NCI-H69 (cell line): ENCODE measurements around the gene VOPP1.

ENCODE experiments used
- DNase-seq: peaks from one replicate; lab custom pipeline; 2025; lab: John Stamatoyannopoulos, UW

VOPP1 gene

DNA sequence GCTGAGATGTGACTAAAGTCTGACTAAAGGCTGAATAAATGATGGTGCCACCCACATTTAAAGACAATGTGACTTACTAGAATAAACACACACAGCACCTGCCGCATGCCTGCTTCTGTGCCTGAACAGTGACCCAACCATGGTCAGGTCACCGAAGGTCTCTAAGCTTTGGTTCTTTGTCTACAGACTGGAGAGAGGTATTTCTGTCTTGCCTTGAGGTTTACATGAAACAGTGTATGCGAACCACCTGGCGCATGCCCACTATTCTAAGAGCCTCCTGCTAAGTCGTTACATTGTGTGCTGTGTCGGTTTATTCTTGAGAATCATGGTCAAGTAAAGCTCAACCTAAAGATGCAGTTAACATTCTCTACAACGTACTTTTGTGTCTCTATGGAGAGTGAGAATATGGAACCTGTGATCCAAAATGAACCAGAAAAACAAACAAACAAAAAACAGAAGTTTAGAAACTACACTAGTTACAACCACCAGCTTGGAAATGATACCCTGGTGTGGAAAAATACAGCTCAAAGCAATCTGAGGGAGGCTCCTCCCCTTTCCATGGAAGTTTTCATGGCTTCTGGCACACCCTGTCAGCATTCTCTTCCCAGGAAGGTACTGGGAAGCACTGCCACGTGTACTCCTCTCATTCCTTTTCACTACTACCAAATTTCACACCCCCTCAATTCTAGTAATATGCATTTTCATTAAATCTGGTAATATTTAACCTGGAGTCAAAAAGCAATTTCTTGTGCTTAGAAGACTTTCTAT is 40.0 kb downstream of the VOPP1 start:
- peak; percentile 10 for DNase-seq

DNA sequence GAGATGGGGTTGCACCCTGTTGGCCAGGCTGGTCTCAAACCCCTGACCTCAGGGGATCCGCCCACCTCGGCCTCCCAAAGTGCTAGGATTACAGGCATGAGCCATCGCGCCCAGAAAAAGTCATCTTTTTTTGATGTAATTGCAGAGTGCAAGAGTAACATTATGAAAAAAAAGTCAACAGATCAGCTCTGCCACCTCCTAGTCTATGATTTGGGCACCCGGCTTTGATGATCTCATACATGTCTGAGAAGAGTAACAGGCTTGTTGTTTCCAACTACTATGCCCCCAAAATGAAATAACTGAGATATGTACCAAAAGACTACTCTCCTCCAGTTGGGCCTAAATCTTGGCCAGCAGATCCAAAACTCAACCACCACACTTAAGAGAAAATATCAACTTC is 40.8 kb downstream of the VOPP1 start:
- no peak for DNase-seq

DNA sequence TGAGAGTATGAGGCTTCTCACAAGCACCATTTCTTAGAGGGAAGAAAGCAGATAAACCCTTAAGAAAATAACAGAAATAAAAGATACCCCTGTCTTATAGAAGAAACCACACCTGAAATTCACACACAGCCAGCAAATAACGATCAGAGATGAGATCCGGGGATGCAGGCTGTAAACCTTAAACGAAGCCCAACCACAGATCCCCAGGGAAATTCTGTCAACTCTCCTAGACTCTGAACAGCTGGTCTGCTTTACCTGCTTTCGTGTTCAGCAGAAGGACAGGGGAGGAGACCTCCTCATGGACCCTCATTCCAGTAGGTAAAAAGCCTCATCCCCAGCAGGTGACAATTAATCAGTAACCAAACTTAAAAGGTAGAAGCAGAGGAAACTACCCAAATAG is 45.0 kb downstream of the VOPP1 start:
- peak; percentile 89 for DNase-seq

DNA sequence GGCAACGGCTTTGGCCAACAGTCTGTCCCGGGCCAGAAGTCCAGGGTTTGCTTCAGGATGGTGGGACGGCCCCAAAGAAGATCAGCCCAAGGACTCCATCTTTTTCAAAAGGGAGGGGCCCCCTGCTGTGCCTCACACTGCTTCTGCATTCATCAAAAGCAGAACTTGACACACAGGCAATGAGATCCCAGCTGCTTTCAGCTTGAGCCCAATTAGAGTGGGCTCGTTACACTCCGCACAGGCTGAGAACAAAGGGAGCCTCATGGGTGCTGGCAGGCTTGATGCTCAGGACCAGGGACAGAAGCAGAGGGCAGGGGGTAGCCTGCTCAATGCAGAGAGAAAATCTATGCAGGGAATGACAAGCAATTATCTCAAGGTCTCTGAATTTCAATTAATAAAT is 45.5 kb downstream of the VOPP1 start:
- DNase-seq: peak; percentile 93

DNA sequence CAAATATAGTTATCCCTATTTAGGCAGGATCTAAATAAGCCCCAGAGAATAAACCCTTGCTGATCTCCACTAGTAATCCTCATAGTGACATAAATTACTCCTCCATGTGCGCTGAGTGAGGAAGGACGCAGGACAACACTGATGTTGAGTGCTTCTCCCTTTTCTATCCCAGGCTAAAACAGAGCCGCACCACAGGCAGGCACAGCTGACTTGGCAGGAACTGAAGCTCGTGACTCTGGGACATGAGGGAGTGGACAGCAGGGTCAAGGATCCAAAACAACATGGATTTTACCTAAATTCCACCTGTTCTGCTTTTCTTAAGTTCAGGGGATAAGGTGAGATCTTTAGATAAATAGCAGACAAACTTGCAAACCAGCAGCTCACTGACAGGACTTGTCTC is 46.0 kb downstream of the VOPP1 start:
- peak; percentile 38 for DNase-seq

DNA sequence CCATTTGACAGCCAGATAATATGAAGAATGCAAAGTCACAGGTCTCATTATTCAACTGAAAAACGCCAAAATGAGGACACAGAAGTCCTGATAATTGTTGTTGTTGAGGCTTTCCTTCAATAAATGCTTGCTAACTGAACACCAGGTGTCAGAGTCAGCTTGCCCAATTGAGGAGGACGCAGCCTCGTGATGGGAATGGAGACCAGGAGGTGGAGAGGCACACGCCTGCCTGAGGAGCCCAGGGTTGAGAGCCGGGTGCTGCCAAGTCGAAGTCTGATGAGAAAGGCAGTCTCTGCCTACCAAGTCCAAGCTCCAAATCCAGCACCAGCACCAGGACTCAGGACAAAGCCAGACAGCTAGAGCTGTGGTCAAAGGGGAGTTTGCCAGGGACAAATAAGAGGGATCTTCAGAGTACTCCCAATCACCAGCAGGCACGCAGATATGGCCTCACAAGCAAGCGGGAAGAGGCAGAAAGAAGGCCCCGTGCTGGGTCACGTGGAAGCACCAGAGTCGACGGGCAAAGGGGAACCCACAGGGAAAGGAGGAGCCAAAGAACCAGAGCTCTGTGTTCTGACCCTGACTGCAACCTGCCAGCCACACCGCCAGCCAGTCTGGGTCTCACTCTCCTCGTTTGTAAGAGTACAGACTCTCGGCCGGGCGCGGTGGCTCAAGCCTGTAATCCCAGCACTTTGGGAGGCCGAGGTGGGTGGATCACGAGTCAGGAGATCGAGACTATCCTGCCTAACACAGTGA is 47.6 kb downstream of the VOPP1 start:
- DNase-seq: peak; percentile 7

DNA sequence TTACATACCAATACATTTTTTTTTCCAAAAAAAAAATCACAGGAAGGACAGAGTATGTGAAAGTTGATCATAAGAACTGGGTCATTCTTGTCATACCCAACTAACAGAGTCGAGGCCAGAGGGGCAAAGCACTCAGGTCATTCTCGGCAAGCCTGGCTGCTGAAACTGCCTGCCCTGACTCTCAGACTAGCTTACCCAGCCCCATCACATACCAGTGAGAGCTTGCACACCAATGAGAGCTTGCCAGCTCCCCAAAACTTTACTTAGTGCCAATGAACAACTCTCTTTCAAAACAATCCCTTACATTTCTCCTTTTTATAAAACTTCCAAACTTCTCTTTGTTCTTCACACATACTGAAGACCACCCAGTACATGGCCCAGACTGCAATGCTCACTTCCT is 48.9 kb downstream of the VOPP1 start:
- DNase-seq: no peak

DNA sequence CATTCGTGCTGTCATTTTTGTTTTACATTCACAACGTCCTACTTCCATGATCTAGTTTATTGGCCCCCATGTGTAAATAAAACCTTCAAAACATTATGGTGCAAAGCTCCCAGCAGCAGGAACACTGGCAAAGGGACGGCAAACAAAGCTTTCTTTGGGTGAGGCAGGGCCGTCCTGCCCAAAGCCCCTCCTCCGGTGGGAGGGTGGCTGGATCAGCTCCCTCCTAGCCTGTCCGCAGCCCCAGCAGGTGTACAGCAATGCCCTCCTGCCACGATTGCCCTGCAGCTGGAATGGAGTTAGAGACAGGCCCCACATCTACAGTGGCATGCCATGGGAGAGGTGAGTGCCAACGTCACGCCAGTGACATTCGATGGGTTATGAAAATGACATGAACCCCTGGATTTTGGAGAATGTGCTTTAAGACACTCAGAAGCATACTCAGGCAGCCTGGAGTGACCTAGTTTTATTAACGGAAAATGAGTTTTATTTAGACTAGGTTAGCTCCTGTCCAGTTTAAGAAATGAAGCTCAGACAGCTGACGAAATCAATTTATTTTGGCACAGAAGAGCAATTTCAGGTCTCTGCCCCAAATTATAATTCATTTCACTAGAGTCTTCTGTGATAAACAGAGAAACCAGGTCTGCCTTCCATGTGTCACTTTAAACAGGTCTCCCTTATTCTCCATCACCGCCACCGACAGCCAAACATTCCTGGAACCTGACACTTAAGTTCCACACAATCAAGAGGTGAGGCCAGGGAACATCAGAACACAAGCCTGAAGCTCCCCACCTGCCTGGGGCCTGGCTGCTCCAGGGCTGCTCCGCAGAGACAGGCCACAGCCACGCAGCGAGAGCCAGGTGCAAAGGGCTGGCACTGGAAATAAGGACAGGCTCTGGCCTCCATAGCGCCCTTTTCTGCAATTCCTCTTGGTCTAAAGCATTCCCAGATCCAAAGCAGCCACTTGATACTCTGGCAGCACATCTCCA is 50.1 kb downstream of the VOPP1 start:
- no peak for DNase-seq

DNA sequence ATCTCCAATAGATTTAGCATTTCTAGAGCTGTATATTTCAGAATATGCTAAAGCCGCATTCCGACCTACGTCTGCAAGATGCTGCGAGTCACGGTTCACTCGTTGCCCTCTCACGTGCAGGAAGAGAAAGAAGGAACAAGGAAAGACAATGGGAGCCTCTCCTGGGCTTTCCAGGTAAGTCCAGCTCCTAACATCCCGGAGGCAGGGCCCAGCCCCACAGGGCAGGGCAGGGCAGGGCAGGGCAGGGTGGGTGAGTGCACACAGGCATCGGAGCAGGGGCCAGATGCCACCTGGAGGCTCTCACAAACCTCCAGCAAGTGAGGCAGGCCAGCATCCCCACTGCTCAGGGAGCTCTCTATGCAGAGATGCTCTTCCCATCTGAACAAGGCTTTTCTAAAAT is 50.8 kb downstream of the VOPP1 start:
- DNase-seq: no peak

DNA sequence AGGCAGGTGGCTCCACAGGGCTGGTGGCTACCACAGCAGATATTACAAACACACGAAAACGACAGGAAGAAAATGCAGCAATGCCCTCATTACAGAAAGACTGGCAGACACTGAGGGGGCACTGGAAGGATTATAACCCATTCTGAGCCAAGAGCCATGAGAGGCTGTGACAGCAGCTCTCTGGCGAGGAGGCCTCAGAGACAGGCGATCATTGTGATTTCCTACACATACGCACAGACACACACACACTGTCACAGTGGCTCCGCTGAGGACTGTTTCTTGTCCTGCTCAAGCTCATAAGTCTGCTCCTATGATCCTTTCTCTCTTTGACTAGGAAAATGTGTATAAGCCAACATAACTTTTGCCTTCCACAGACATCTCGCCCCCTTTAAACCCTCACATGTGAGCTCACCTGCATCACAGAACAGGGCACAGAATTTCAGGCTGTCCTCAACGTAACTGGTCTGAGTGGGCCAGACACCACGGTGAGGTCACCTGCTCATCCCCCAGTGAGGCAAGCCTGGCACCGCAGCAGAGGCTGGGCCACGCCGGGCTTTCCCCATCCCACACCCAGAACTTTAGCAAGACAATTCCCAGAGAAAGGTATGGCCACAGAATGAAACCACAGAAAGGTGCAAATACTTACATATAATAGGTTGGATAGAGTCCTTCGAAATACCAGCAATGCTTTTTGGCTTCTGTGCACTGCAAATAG is 51.7 kb downstream of the VOPP1 start:
- DNase-seq: no peak

DNA sequence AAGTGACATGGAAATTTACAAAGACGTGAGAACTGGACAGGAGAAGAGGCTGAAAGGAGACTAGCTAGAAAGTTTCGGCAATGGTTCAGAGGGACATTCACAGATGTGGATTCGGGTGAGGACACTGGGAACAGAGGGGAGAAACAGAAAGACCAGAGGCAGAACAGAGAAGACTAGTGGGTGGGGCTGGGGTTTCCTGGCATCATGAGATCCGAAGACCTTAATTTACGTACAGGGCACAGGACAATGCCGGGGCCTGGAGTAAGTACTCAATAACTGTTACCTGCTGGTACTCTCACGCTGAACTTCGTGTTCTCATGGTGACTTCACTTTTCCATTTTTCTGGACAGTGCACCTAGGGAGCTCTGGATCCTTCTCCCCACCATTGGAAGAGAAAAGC is 53.5 kb downstream of the VOPP1 start:
- no peak for DNase-seq

DNA sequence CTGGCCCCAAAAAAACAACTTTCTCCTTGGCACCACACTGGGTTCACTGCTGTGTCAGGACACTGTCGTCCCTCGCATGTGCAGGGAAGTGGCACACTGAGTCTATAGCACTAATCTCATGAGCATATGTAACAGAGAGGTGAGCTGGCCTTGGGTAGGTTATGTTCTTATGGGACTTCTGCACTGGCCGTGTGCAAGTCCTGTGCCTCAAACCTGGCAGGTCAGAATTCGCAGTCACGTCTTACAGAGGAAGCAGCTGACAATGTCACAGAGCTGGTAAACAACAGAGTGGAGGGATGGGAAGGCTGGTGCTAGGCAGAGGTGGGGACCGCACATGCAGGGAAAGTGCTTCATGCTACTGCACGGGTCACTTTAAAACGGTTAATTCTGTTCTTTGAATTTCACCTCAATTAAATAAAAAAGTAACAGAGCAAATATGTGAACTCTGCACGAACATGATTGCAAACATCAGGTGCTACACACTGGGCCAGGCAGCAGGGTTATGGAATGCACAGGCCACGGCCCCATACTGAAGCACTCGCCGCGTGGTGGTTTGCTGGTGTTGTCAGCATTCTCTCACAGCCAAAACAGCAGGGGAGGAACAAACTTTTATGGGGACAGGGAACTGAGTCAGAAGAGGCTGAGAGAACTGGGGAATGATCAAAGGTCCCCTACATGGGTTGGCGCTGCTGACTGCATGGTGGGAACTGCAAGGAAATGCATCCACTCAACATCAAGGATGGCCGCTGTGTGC is 54.2 kb downstream of the VOPP1 start:
- DNase-seq: no peak

DNA sequence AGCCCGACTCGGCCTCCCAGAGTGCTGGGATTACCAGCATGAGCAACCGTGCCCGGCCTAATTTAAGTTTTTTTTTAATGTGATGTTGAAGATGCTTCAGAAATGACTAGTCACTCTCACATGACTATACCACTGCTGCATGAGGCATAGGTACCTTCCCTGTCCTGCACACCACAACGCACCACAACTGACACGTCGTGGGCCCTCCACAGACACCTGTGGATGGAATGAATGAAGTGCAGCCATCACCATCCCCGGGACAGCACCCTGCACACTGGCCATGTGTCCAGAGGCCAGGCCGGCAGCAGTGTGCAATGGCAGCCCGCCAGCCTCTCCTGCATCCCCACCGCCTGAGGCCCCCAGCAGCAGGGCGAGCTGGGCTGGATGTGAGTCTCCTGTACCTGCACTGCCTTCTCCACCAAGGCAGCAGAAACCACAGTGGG is 55.1 kb downstream of the VOPP1 start:
- DNase-seq: no peak

DNA sequence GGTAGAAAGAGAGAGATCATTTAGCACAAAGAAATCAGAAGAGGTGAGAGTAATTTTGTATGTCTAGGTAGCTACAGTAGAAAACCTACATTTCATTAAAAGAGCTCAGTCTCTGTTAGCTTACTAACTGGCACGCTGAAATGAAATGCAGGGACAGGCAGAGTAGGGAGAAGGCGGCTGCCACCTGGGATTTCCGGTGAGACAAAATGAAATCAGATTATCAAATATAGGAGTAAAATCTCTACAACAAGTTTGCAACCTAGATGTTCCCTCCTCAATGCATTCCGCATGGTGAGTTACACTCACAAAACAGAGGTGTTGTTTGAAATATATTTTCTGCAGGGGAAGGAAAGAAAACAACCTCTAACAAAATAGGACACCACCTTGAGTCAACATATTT is 55.9 kb downstream of the VOPP1 start:
- no peak for DNase-seq

DNA sequence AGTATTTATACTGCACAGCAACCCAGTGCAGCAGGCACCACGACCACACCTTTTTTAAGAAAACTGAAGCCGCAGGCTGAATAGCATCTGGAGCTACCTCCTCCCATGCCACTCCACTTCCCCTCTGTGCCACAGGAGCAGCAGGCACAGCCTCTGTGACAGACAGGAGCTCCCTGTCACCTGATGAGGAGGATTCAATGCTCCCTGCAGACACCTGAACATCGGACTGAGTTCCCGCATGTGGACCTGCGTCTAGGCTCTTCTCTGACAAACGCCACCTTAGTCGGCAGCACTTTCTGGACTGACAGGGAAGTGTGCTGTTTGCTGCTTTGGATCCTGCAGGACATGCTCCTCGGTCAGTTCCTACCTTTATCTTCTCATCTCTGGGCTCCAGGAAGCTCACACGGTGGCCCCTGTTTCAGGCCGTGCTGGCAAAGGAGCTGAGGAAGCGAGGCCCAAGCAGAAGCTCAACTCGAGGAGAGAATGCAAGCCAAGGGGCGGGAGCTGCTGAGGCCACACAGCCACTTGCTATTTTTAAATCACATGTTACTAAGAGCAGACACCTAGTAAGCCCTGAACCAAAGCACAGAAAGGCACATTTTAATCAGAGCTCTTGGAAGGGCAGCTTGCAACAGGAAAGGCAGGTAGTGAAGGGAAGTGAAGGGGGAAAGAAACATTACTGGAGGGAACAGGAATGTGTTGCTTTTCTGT is 56.6 kb downstream of the VOPP1 start:
- DNase-seq: no peak

DNA sequence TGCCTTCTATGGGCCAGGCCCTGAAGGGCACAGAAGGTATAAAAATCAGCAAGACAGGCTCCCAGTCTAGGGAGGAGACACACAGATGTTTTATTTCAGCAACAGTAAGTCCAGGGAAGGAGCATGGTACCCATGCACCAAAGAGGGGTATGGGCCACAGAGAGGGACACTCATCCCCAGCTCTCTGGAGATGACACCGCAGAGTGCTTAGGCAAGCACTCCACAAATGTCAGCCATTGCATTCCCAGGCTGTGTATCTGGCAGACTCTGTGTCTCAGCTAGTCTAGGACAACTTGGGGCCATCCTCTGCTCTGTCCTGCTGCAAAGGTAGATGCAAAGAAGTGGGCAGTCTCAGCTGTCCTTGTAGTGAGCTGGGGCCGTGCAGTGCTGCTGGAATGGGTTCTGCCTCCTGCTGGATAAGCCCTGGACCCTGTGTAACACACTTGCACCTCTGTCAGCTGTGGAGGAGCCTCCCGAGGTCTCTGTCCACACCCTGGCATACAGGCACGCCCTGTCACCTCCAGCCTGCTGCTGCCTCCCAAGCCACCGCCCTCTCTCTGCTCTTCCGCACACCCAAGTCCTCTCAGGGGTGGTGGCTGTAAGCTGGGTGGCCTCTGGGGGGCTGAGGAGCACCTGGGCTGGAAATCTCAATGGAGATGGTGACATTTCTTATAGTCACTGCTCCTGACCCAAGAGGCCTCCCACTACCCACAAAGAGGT is 57.6 kb downstream of the VOPP1 start:
- DNase-seq: no peak

DNA sequence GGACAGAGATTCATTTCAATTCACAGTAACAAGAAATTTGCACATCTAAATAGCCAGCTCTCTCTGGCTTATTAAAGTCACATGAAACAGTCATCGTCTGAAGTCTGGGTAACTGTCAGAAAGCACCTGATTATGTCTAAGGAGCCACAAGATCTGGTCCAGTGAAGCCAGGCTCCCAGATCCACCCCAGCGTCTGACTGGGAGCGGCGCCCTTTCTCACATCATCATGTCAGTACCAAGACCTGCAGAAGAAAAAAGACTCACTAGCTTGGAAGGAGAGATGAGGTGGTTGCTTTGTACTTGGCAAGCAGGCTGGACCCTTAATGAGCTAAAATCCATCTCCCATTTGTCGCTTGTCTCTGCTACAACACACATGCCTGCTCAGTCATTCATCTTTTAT is 58.4 kb downstream of the VOPP1 start:
- no peak for DNase-seq

DNA sequence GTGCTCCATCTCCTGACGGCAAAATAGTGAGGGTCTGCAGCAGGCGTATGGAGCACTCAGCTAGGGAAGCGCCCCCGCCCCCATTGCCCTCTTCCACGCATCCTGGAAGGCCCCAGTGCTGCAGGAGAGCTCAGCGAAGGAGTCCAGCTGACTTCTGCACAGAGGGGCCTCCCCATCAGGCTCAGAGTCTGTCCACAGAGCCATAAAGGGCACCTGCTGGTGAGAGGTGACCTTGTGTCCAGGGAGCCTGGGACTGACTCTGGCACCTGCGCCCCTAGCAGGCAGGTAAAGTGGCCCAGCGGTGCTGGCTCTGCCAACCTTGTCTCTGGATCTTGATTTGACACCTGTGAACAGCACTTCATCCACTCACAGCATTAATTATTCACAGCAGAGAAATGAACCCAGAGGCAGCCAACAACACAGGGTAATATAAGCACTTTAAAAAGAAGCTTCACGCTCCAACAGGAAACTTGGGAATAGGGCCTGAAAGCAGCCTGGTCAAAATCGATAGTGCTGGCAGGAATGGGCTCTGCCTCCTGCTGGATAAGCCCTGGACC is 59.6 kb downstream of the VOPP1 start:
- DNase-seq: no peak

DNA sequence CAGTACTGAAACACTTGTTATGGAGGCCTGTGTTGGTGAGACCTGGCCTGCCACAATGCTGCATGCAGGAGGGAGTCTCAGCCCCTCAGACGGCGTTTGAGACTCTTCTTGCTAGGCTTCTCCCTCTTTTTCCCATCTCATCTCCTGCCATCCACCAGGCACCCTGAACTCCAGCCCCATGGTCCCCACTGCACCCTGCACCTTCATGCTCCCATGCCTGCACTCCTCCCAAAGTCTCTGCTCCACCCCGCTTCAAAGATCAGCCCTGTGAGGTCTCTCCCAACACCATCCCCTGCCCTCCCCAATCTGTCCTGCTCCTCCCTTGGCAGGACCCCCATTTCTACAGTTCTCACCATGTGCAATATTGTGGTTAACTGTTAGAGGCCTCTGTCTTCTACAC is 61.7 kb downstream of the VOPP1 start:
- DNase-seq: no peak
